Measurements from ENCODE around the gene AAGAB. TPM values are rescaled to one million over a fixed set of nuclear protein-coding genes. Genes with fewer than 3 reads are reported as not detected.

Gene AAGAB
- total and polyA plus RNA-seq, 2 donors: 21.5 to 27.3 TPM

GRCh38 chr15:67174446-67174845, 80.0 kb downstream of the AAGAB start:
- no peaks in the 10 kb centered on the region for H3K4me1 ChIP-seq (ENCODE audit: insufficient read depth)

GRCh38 chr15:67173786-67174185, 80.7 kb downstream of the AAGAB start:
- 97% methylated on average over 8 of the region's 8 CpGs for WGBS
- DNase-seq (ENCODE audit: extremely low spot score): no peak

More at GRCh38 chr15:67174446-67174845, 80.0 kb downstream of the AAGAB start:
- DNase-seq (ENCODE audit: extremely low spot score): no peak
- Histone ChIP-seq H3K4me3 (ENCODE audit: low read depth, low read length) (no peak overlapping the region), H3K36me3 (ENCODE audit: insufficient read depth) (no peaks in the 10 kb centered on the region), H3K27ac (ENCODE audit: low read depth) (no peak overlapping the region)
- WGBS: over 99% methylated on average over 3 of the region's 3 CpGs

GRCh38 chr15:67173005-67173404, 81.5 kb downstream of the AAGAB start:
- H3K4me1 ChIP-seq (ENCODE audit: insufficient read depth): no peaks in the 10 kb centered on the region
- no peak overlapping the region for H3K27ac ChIP-seq (ENCODE audit: low read depth)
- DNase-seq (ENCODE audit: extremely low spot score): no peak
- no peaks in the 10 kb centered on the region for H3K36me3 ChIP-seq (ENCODE audit: insufficient read depth)
- WGBS: 94% methylated on average over 8 of the region's 8 CpGs
- H3K4me3 ChIP-seq (ENCODE audit: low read depth, low read length): no peak overlapping the region

More at GRCh38 chr15:67173786-67174185, 80.7 kb downstream of the AAGAB start:
- H3K36me3 ChIP-seq (ENCODE audit: insufficient read depth): no peaks in the 10 kb centered on the region
- no peaks in the 10 kb centered on the region for H3K4me1 ChIP-seq (ENCODE audit: insufficient read depth)
- no peak overlapping the region for H3K27ac ChIP-seq (ENCODE audit: low read depth)
- H3K4me3 ChIP-seq (ENCODE audit: low read depth, low read length): no peak overlapping the region

- no peaks in the 10 kb centered on the region for H3K4me1 ChIP-seq (ENCODE audit: insufficient read depth)
- H3K36me3 ChIP-seq (ENCODE audit: insufficient read depth): no peaks in the 10 kb centered on the region
- 93% methylated on average over 6 of the region's 6 CpGs for WGBS
- H3K4me3 ChIP-seq (ENCODE audit: low read depth, low read length): no peak overlapping the region
- no peak for DNase-seq (ENCODE audit: extremely low spot score)
- no peak overlapping the region for H3K27ac ChIP-seq (ENCODE audit: low read depth)
Observed at GRCh38 chr15:67172172-67172571, 82.3 kb downstream of the AAGAB start.

- H3K4me3 ChIP-seq (ENCODE audit: low read depth, low read length): no peak overlapping the region
- no peak for DNase-seq (ENCODE audit: extremely low spot score)
- no peak overlapping the region for H3K27ac ChIP-seq (ENCODE audit: low read depth)
- H3K4me1 ChIP-seq (ENCODE audit: insufficient read depth): no peaks in the 10 kb centered on the region
- H3K36me3 ChIP-seq (ENCODE audit: insufficient read depth): no peaks in the 10 kb centered on the region
- 84% methylated on average over 4 of the region's 4 CpGs for WGBS
Observed at GRCh38 chr15:67171471-67171870, 83.0 kb downstream of the AAGAB start.

- 74% methylated on average over 12 of the region's 12 CpGs for WGBS
- Histone ChIP-seq H3K4me3 (ENCODE audit: low read depth, low read length) (no peak overlapping the region), H3K36me3 (ENCODE audit: insufficient read depth) (no peaks in the 10 kb centered on the region), H3K27ac (ENCODE audit: low read depth) (no peak overlapping the region), H3K4me1 (ENCODE audit: insufficient read depth) (no peaks in the 10 kb centered on the region)
- DNase-seq (ENCODE audit: extremely low spot score): no peak
Observed at GRCh38 chr15:67170143-67170925, 84.1 kb downstream of the AAGAB start.

GRCh38 chr15:67168694-67169093, 85.8 kb downstream of the AAGAB start:
- Histone ChIP-seq H3K36me3 (ENCODE audit: insufficient read depth) (no peaks in the 10 kb centered on the region), H3K27ac (ENCODE audit: low read depth) (no peak overlapping the region), H3K4me3 (ENCODE audit: low read depth, low read length) (no peak overlapping the region), H3K4me1 (ENCODE audit: insufficient read depth) (no peaks in the 10 kb centered on the region)
- no peak for DNase-seq (ENCODE audit: extremely low spot score)
- WGBS: 67% methylated on average over 6 of the region's 6 CpGs

GRCh38 chr15:67167091-67167490, 87.4 kb downstream of the AAGAB start:
- WGBS: 89% methylated on average over 4 of the region's 4 CpGs
- no peak overlapping the region for H3K27ac ChIP-seq (ENCODE audit: low read depth)
- no peaks in the 10 kb centered on the region for H3K36me3 ChIP-seq (ENCODE audit: insufficient read depth)
- no peak for DNase-seq (ENCODE audit: extremely low spot score)
- no peak overlapping the region for H3K4me3 ChIP-seq (ENCODE audit: low read depth, low read length)
- no peaks in the 10 kb centered on the region for H3K4me1 ChIP-seq (ENCODE audit: insufficient read depth)

- WGBS: 85% methylated on average over 13 of the region's 13 CpGs
- Histone ChIP-seq H3K27ac (ENCODE audit: low read depth) (no peak overlapping the region), H3K36me3 (ENCODE audit: insufficient read depth) (no peaks in the 10 kb centered on the region), H3K4me3 (ENCODE audit: low read depth, low read length) (no peak overlapping the region), H3K4me1 (ENCODE audit: insufficient read depth) (no peaks in the 10 kb centered on the region)
- DNase-seq (ENCODE audit: extremely low spot score): no peak
Observed at GRCh38 chr15:67166280-67167009, 88.0 kb downstream of the AAGAB start.

- H3K4me1 ChIP-seq (ENCODE audit: insufficient read depth): no peaks in the 10 kb centered on the region
- 72% methylated on average over 34 of the region's 34 CpGs for WGBS
- no peaks in the 10 kb centered on the region for H3K36me3 ChIP-seq (ENCODE audit: insufficient read depth)
- H3K27ac ChIP-seq (ENCODE audit: low read depth): no peak overlapping the region
- no peak overlapping the region for H3K4me3 ChIP-seq (ENCODE audit: low read depth, low read length)
- DNase-seq (ENCODE audit: extremely low spot score): no peak
Observed at GRCh38 chr15:67165254-67166253, 88.9 kb downstream of the AAGAB start.

GRCh38 chr15:67164811-67165253, 89.6 kb downstream of the AAGAB start:
- no peaks in the 10 kb centered on the region for H3K36me3 ChIP-seq (ENCODE audit: insufficient read depth)
- no peak overlapping the region for H3K27ac ChIP-seq (ENCODE audit: low read depth)
- H3K4me1 ChIP-seq (ENCODE audit: insufficient read depth): no peaks in the 10 kb centered on the region
- H3K4me3 ChIP-seq (ENCODE audit: low read depth, low read length): no peak overlapping the region
- DNase-seq (ENCODE audit: extremely low spot score): no peak
- WGBS: 83% methylated on average over 17 of the region's 17 CpGs

- no peak overlapping the region for H3K4me3 ChIP-seq (ENCODE audit: low read depth, low read length)
- no peaks in the 10 kb centered on the region for H3K36me3 ChIP-seq (ENCODE audit: insufficient read depth)
- no peaks in the 10 kb centered on the region for H3K4me1 ChIP-seq (ENCODE audit: insufficient read depth)
- DNase-seq (ENCODE audit: extremely low spot score): no peak
- 55% methylated on average over 5 of the region's 5 CpGs for WGBS
- no peak overlapping the region for H3K27ac ChIP-seq (ENCODE audit: low read depth)
Observed at GRCh38 chr15:67164401-67164791, 90.1 kb downstream of the AAGAB start.

GRCh38 chr15:67163180-67163579, 91.3 kb downstream of the AAGAB start:
- over 99% methylated on average over 6 of the region's 6 CpGs for WGBS
- Histone ChIP-seq H3K4me3 (ENCODE audit: low read depth, low read length) (no peak overlapping the region), H3K36me3 (ENCODE audit: insufficient read depth) (no peaks in the 10 kb centered on the region), H3K27ac (ENCODE audit: low read depth) (no peak overlapping the region), H3K4me1 (ENCODE audit: insufficient read depth) (no peaks in the 10 kb centered on the region)
- no peak for DNase-seq (ENCODE audit: extremely low spot score)

All from urinary bladder (tissue), 4 donors.